Choroid plexus epithelial cell (primary cell): Measurements from ENCODE around the gene LYRM2.
A peak's percentile ranks its signal among the peaks of the same experiment; 100 is the strongest.

Experiments
- DNase-seq: peaks from one replicate; pipeline ENCODE4 v3.0.0-alpha.2; 2010; ENCODE audit warnings: low read depth
- H3K4me3 ChIP-seq: 2 replicates; pipeline ENCODE4 v1.5.1; 2011; ENCODE audit warnings: low read depth, mild to moderate bottlenecking, control low read depth, low read length, moderate library complexity
- CTCF ChIP-seq: conservative IDR thresholded peaks from 2 replicates; pipeline ENCODE4 v1.5.1; 2011; ENCODE audit warnings: low read depth, mild to moderate bottlenecking, control low read depth, inconsistent platforms, low read length, moderate library complexity

The LYRM2 gene

GRCh38 chr6:89597988-89598387 lies 40.6 kb downstream of the LYRM2 start:
- H3K4me3 ChIP-seq, result no peak overlapping the region
- peak; percentile 5 for TF ChIP-seq CTCF
- DNase-seq, result peak; percentile 69

- H3K4me3 ChIP-seq, result no peak overlapping the region
- no peak for TF ChIP-seq CTCF
- no peak for DNase-seq
These were observed 41.2 kb downstream of the LYRM2 start for GRCh38 chr6:89597372-89597771.

- H3K4me3 ChIP-seq, result no peak overlapping the region
- TF ChIP-seq CTCF, result no peak
- DNase-seq, result no peak
These were observed 42.1 kb downstream of the LYRM2 start for GRCh38 chr6:89596484-89596883.

- TF ChIP-seq CTCF, result no peak
- H3K4me3 ChIP-seq, result no peak overlapping the region
- DNase-seq, result no peak
These were observed 42.5 kb downstream of the LYRM2 start for GRCh38 chr6:89596056-89596455.

- DNase-seq, result no peak
- TF ChIP-seq CTCF, result no peak
- no peak overlapping the region for H3K4me3 ChIP-seq
These were observed 46.8 kb downstream of the LYRM2 start for GRCh38 chr6:89591745-89592144.

GRCh38 chr6:89590133-89590532 lies 48.4 kb downstream of the LYRM2 start:
- DNase-seq, result no peak
- no peak overlapping the region for H3K4me3 ChIP-seq
- TF ChIP-seq CTCF, result no peak

- no peak overlapping the region for H3K4me3 ChIP-seq
- TF ChIP-seq CTCF, result no peak
- no peak for DNase-seq
These were observed 49.1 kb downstream of the LYRM2 start for GRCh38 chr6:89589297-89590025.
